Neutrophil (primary cell): Measurements from ENCODE around the gene CRYBB1.

Experiments
- H3K27ac ChIP-seq: fragments of 200-600 bp; sonication (generic); 2 replicates; pipeline ENCODE4 v1.5.1; 2016; ENCODE audit warnings: mild to moderate bottlenecking, moderate library complexity
- H3K27me3 ChIP-seq: fragments of 200-600 bp; sonication (generic); 2 replicates; pipeline ENCODE4 v1.6.0; 2016; ENCODE audit warnings: mild to moderate bottlenecking
- H3K36me3 ChIP-seq: fragments of 200-600 bp; sonication (generic); 2 replicates; pipeline ENCODE4 v1.5.1; 2017
- H3K4me1 ChIP-seq, 2 experiments: fragments of 200-600 bp in 1 of 2; sonication (generic) in 1 of 2; 1 replicate in 1 of 2; 2 replicates in 1 of 2; pipeline versions ENCODE4 v1.5.1 to v1.6.1; 2013 to 2016; ENCODE audit warnings: low read depth in 1 of 2, low read length in 1 of 2, mild to moderate bottlenecking in 1 of 2, moderate library complexity in 1 of 2; ENCODE audit not compliant: control insufficient read depth in 1 of 2, insufficient read depth in 1 of 2
- H3K4me3 ChIP-seq, 2 experiments: fragments of 200-600 bp in 1 of 2; sonication (generic) in 1 of 2; 1 replicate in 1 of 2; 2 replicates in 1 of 2; pipeline ENCODE4 v1.5.1; 2013 to 2016; ENCODE audit warnings: low read depth in 1 of 2, low read length in 1 of 2, mild to moderate bottlenecking in 1 of 2, moderate library complexity in 1 of 2
- H3K9me3 ChIP-seq: fragments of 200-600 bp; sonication (generic); 2 replicates; pipeline ENCODE4 v1.5.1; 2016
- TF ChIP-seq, protein P1 (sequence below): fragments of 200-600 bp; sonication (generic); IDR thresholded peaks from 2 replicates; pipeline ENCODE4 v1.5.1; 2016; ENCODE audit warnings: antibody characterized with exemption

The CRYBB1 gene

DNA sequence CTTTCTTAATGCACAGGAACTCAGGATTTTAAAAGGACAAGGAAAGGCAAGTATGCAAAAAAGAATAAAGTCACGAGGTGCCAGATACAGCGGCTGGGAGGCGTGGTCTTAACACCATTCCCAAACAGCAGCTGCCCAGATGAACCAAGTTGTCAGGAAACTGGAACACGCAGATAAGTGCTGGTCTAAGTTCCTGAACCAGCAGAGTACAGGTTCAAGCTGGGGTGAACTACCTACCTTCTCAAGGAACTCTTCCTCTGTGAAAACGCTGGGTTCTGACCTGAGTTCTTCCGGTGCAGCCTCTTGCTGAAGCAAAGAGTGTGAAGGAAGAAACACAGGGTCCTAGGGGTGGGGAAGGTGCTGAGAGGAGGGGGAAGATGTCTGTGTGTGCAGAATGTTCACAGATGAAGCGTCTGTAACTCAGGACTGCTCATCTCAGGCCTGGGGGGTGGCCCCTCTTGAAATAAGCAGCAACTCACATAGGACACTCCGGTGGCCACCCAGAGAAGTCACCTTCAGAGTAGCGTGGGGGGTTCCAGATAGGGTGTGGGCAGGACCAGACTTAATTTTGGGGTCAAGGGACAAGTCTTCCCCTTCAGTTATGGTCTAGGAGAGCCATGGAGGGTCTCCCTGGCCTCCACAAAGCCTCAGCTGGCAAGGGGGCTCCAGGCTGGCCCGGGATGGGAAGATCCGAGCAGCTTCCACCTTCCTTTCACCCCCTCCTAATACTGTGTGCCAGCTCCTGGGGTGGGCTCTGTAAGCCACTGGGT is 31.1 kb downstream of the CRYBB1 start:
- Histone ChIP-seq H3K27me3 (no peaks in the 10 kb centered on the region), H3K36me3 (peaks cover 20% of the 10 kb centered on the region), H3K4me1 (peaks cover 50 to 60% of the 10 kb centered on the region in 2 experiments), H3K27ac (peak overlapping the region; percentile 60), H3K9me3 (no peaks in the 10 kb centered on the region), H3K4me3 (peak overlapping the region in 1 of 2 experiments; percentile 30)
- TF ChIP-seq, protein P1, sequence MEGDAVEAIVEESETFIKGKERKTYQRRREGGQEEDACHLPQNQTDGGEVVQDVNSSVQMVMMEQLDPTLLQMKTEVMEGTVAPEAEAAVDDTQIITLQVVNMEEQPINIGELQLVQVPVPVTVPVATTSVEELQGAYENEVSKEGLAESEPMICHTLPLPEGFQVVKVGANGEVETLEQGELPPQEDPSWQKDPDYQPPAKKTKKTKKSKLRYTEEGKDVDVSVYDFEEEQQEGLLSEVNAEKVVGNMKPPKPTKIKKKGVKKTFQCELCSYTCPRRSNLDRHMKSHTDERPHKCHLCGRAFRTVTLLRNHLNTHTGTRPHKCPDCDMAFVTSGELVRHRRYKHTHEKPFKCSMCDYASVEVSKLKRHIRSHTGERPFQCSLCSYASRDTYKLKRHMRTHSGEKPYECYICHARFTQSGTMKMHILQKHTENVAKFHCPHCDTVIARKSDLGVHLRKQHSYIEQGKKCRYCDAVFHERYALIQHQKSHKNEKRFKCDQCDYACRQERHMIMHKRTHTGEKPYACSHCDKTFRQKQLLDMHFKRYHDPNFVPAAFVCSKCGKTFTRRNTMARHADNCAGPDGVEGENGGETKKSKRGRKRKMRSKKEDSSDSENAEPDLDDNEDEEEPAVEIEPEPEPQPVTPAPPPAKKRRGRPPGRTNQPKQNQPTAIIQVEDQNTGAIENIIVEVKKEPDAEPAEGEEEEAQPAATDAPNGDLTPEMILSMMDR, result no peak

DNA sequence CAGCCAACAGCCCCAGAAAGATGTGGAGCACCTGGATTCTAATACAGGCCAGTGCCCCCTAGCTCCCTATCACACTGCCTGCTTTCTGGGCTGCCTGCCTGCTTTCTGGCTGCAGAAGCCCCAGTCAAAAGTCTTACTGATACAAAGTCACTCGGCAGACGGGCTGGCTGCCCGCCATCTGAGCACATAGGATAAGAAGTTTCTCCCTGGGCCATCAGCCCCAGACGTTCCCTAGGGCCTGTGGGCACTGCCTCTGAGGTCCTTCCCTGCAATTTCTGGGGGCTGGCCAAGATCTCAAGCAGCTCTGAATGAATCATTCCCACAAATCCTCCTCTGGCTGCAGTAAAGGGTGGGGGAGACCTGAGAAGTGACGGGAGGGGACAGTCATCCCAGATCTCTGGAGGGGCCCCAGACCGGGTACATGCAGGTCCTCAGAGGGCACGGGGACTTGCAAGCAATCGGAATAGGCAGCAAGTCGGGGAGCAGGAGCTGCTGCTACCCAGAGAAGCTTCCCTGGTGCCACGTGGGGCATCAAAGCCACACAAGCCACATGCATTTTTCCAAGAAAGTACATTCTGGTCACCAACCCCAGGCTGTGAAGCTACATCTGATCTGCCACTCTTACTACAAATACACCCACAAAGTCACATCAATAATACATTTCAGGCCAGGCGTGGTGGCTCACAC is 32.6 kb downstream of the CRYBB1 start:
- Histone ChIP-seq H3K4me3 (no peak overlapping the region), H3K27ac (no peak overlapping the region), H3K4me1 (peaks cover 41 to 51% of the 10 kb centered on the region in 2 experiments), H3K9me3 (no peaks in the 10 kb centered on the region), H3K27me3 (no peaks in the 10 kb centered on the region), H3K36me3 (peaks cover 29% of the 10 kb centered on the region)
- TF ChIP-seq, protein P1, result no peak

DNA sequence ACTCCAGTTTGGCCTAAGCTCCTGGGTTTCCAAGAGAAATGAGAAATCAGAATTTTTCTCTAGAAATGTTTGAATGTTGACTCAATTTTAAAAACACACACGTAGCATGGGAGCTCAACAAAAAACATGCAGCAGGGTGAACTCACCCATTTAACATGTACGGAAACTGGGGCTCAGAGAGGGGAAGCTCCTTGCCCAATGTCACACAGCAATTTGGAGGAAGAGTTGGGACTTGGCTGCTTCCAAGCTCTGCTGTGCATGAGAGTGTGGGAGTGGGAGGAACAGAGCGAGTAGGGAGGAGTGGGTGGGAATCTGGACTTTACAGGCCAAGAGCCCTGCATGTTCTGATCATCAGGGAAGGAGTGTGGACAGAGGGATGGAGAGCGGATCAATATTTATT is 33.8 kb downstream of the CRYBB1 start:
- TF ChIP-seq, protein P1, result no peak
- Histone ChIP-seq H3K4me1 (peaks cover 49 to 58% of the 10 kb centered on the region in 2 experiments), H3K27ac (no peak overlapping the region)

DNA sequence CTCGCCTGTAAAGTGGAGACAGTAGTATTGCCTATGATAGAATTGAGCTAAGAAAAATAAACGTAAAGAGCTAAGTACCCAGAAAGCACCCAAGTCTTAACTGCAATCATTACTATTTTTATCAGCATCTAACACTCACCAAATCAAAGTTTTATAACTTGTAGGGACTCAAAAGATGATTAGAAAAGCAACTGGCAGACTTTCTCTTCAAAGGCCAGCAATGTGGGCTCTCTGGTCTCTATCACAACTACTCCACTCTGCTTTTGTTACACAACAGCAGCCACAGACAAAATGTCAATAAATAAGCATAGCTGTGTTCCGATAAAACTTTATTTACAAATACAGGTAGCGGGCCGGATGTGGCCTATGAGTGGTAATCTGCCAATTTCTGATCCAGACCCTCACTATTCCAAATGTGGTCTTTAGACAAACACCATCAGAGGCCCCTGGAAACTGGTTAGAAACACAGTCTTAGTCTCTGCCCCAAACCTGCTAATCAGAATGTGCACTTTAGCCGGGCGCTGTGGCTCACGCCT is 36.1 kb downstream of the CRYBB1 start:
- H3K36me3 ChIP-seq, result peaks cover 29% of the 10 kb centered on the region
- H3K4me1 ChIP-seq, result peaks cover 48 to 57% of the 10 kb centered on the region in 2 experiments
- no peaks in the 10 kb centered on the region for H3K9me3 ChIP-seq
- no peak overlapping the region for H3K4me3 ChIP-seq
- no peaks in the 10 kb centered on the region for H3K27me3 ChIP-seq
- TF ChIP-seq, protein P1, result no peak
- no peak overlapping the region for H3K27ac ChIP-seq

More for the DNA sequence above, 33.8 kb downstream of the CRYBB1 start:
- Histone ChIP-seq H3K9me3 (no peaks in the 10 kb centered on the region), H3K36me3 (peaks cover 29% of the 10 kb centered on the region), H3K27me3 (no peaks in the 10 kb centered on the region), H3K4me3 (no peak overlapping the region)

DNA sequence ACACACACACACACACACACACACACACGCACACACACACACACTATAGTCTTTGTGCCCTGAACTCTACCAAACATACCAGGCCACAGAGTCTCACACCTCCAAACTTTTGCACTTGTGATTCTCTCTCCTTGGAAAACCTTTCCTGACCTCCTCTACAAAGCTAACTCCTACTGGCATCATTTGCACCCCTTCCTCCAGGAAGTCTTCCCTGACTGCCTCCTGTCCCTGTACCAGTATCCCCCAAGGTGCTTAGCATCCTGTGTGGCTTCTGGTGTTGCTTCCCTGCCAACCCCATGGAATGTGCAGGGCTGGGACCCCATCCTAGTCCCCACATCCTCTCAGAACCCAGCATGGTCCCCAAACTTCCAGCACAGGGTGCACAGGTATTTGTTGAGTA is 36.8 kb downstream of the CRYBB1 start:
- Histone ChIP-seq H3K27ac (peak overlapping the region; percentile 7), H3K4me1 (peaks cover 48 to 57% of the 10 kb centered on the region in 2 experiments)
- TF ChIP-seq, protein P1, result no peak

More for the DNA sequence above, 36.8 kb downstream of the CRYBB1 start:
- Histone ChIP-seq H3K4me3 (no peak overlapping the region), H3K27me3 (no peaks in the 10 kb centered on the region), H3K9me3 (no peaks in the 10 kb centered on the region), H3K36me3 (peaks cover 29% of the 10 kb centered on the region)
